Measurements from ENCODE around the gene EIF4EBP3. TPM values are rescaled to one million over a fixed set of nuclear protein-coding genes. Genes with fewer than 3 reads are reported as not detected.

EIF4EBP3 gene
- total and polyA plus RNA-seq, 2 of the 4 experiments (the other 2 are of a cell fraction) = 0.36 to 2.1 TPM

GRCh38 chr5:140556438-140556837 lies 9.0 kb downstream of the EIF4EBP3 start:
- Histone ChIP-seq H3K4me3 (ENCODE audit: insufficient read depth, low read depth, low read length) (peak overlapping the region; percentile 92), H3K18ac (ENCODE audit: low read depth, low read length) (no peak overlapping the region), H4K20me1 (ENCODE audit: insufficient read depth, low read length) (peaks cover 20% of the 10 kb centered on the region), H3K23ac (ENCODE audit: low read depth, low read length) (peak overlapping the region; percentile 74; the same call in 1 of the 2 replicates), H3K9me1 (ENCODE audit: insufficient read depth, low read length) (peaks cover 9% of the 10 kb centered on the region), H2AK5ac (ENCODE audit: low read depth, low read length) (peak overlapping the region; percentile 6; the same call in 1 of the 2 replicates), H2AK9ac (replicated peaks; ENCODE audit: low read depth, low read length, poor library complexity) (peak overlapping the region; percentile 50), H4K91ac (ENCODE audit: insufficient read depth, low read depth, low read length) (0 out of 2 replicates have a peak overlapping the region, but pooled peaks have one; percentile 10), H3K56ac (ENCODE audit: extremely low read depth, insufficient read depth, low read length) (peak overlapping the region; percentile 56; the same call in 1 of the 2 replicates), H3K9me3 (ENCODE audit: control insufficient read depth, insufficient read depth, low read length) (no peaks in the 10 kb centered on the region), H2BK20ac (ENCODE audit: low read depth, low read length) (no peak overlapping the region), H2AFZ (replicated peaks; ENCODE audit: low read length, poor library complexity) (no peak overlapping the region), H3K4ac (ENCODE audit: low read depth, low read length) (peak overlapping the region; percentile 38), H3K27me3 (ENCODE audit: control insufficient read depth, insufficient read depth, low read length) (no peaks in the 10 kb centered on the region), H3K79me1 (ENCODE audit: low read depth in 1 of 2, low read length in 2 of 2) (peaks cover 22 to 55% of the 10 kb centered on the region in 2 experiments), H2BK5ac (ENCODE audit: low read depth, low read length, poor library complexity, severe bottlenecking) (peak overlapping the region; percentile 51), H2BK15ac (ENCODE audit: low read depth, low read length) (no peak overlapping the region), H3K36me3 (ENCODE audit: control insufficient read depth, insufficient read depth, low read length) (peaks cover 18% of the 10 kb centered on the region), H3K14ac (replicated peaks; ENCODE audit: low read depth, low read length) (peak overlapping the region; percentile 29), H3K27ac (ENCODE audit: insufficient read depth, low read length) (peak overlapping the region; percentile 96; the same call in 1 of the 2 replicates), H3K4me1 (ENCODE audit: control insufficient read depth, insufficient read depth, low read length) (peaks cover 16% of the 10 kb centered on the region), H3K9ac (ENCODE audit: low read depth, low read length) (peak overlapping the region; percentile 97), H2BK120ac (ENCODE audit: low read depth, low read length) (0 out of 2 replicates have a peak overlapping the region, but pooled peaks have one; percentile 9), H4K5ac (ENCODE audit: low read depth, low read length) (no peak overlapping the region; the same call in 1 of the 2 replicates), H3K4me2 (ENCODE audit: low read depth, low read length) (peak overlapping the region; percentile 79), H4K8ac (ENCODE audit: low read depth in 2 of 2, low read length in 2 of 2) (peak overlapping the region in 1 of 2 experiments; percentile 99; a peak in 1 of 4 replicates)
- ChIA-PET CTCF (no interaction called here), POLR2A (ENCODE audit: unreplicated experiment) (no interaction called here)
- DNase-seq = peak; percentile 46
- no CpG with 5 or more reads among the region's 6 CpGs for WGBS, 2 experiments (ENCODE audit: extremely low coverage in 2 of 2, insufficient read length in 1 of 2)
- BruUV-seq (replicated peaks) = no TSS peak
- ATAC-seq (ENCODE audit: low read depth) = no peak
- TF ChIP-seq ELK1 (IDR thresholded peaks at IDR 0.05; ENCODE audit: borderline replicate concordance, low read depth, low read length) (no peak), CEBPB (IDR thresholded peaks at IDR 0.05; ENCODE audit: low read depth, low read length) (peak; percentile 44; the same call in 1 of the 2 replicates)
- dilution Hi-C loops (cut with HindIII; ENCODE audit: low sequenced_read_pairs, unreplicated experiment) = no loop called here
- intact Hi-C loops (cut with micrococcal nuclease) = no loop called here
- in situ Hi-C loops (cut with MboI; ENCODE audit: low sequenced_read_pairs) = no loop called here
